GM21723 (cell line): Measurements from ENCODE around the gene CSNK1A1.

Experiments
- ATAC-seq: cut with Tn5 transposase; IDR thresholded peaks from one replicate; pipeline ENCODE4 v1.9.1; 2021; ENCODE audit warnings: mild to moderate bottlenecking, moderate library complexity; ENCODE audit not compliant: unreplicated experiment

Gene CSNK1A1

GRCh38 chr5:149495673-149496072 lies 55.6 kb downstream of the CSNK1A1 start:
- no peak for ATAC-seq

DNA sequence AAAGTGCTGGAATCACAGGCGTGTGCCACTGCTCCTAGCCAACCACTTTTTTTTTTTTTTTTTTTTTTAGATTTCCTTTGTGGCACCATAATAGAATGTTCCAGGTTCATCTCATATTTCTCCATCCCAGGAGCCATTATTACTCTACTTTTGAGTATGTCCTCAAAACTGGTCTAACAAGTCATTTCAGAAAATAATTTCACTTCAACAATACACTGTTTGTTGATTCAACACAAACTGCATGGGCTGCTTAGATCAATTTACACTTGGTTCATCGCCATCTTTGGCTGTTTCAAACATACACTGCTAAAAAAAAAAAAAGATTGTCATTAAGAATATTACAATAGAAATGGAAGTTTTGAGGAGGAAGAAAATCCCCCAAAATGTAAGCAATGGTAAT lies 57.9 kb downstream of the CSNK1A1 start:
- ATAC-seq: no peak

DNA sequence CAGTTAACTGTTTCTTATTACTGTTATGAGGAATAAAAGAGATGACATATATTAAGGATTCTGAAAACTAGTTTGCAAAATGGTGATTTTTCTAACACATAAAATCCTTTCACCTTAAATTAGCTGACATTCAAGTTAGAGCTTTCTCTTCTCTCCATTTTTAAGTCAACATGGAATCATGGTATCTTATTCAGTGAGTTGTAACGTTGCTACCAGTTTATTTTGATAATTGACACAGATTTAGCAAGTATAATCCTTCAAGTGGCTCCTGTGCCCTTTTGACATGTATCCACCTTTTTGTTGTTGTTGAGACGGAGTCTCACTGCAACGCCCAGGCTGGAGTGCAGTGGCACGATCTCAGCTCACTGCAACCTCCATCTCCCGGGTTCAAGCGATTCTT lies 58.5 kb downstream of the CSNK1A1 start:
- ATAC-seq: no peak

- ATAC-seq: no peak
These were observed 60.4 kb downstream of the CSNK1A1 start for GRCh38 chr5:149490599-149491485.

DNA sequence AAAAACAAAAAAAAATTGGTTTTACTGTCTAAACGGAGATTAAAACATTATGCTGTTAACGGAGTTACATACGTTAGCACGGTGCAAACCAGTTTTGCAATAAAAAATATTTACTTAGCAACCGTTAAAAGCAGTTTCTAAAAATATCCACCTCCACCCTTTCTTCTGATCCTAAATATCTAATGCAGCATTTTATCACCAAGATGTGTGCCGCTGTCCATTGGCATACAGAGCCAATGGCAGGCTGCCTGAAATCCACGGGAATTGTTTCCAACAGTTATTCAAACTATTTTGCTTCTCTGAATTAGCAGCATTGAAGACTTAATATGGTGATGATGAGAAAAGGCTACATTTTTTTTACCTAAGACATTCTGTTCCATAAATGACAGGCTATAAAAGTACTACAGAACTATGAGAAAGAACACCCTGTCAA lies 61.6 kb downstream of the CSNK1A1 start:
- ATAC-seq: no peak

- ATAC-seq: no peak
These were observed 62.5 kb downstream of the CSNK1A1 start for GRCh38 chr5:149488645-149489306.

- ATAC-seq: no peak
These were observed 63.6 kb downstream of the CSNK1A1 start for GRCh38 chr5:149487672-149488071.

DNA sequence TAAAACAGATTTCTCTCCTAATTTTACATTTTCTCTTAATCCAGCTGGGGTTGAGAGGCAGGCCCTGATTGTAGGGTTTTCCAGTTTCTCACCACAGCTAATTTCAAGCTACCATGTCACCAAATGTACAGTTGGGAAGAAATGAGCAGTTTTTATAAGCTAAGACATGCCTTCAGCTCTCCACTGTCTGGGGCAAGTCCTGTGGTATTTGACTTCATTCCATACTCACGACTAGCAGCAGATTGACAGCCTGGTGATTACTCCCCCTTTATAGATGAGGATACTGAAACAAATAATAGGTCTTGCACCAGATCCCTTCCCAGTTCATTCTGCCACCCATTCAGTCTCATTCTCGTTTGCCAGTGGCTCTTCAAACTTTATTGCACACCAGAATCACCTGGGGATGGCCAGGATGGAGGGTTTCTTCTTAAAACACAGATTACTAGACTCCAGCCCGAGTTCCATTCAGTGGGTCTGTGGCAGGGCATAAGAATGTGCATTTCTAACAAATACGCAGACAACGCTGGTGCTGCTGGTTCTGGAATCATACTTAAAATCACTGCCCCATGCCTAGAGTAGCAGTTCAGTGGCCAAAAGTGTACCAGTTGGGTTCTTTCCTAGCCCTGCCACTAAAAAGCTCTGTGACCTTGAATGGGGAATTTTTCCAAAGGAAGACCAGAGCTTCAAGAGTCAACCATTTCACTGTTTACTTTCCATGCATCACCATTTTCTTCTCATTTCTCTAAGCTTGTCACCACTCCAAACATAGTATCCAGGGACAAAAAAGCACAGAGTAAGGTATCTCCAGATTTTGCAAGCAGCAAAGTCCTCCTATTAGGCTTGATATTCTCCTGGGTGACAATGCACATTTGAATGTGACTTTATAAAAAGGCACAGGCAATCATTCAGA lies 64.3 kb downstream of the CSNK1A1 start:
- no peak for ATAC-seq

DNA sequence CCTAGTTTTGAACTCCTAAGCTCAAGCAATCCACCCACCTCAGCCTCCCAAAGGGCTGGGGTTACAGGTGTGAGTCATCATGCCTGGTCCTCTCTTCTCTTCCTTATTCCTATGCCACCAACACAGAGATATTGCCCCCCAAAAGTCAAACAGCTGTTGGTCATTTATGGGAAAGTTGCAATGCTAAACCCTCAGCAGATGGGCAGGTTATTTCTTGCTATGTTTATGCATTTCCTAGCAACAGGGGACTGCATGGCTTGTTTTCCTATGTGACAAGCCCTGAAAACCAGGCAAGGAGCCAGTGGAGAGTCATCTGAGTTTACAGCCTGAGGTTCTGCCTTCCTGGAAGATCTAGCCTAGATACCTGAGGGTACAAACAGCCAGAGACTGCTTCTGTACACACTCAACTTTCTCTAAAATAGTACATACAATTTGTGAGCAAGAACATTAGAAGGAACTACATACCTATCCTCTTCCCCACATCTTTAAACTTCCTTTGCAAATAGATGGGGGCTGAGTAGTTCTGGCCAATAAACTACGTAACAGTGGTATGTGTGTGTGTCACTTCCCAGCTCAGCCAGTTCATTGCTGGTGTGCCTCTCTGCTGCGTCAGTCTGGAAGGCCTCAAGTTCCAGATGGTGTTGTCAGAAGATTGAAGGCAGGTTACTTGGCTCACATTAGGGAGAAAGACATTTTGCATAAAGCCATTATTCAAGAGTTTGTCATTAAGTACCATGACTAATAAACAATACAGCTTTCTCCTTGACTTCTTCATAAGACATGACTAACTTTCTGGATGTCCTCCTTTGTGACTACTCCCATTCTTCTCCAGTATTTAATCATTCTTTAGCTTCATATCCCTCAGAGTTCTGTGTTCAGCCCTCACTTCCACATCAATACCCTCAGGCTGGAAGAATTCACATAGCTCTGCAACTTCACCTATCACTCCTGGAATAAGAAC lies 65.3 kb downstream of the CSNK1A1 start:
- ATAC-seq: no peak

GRCh38 chr5:149481485-149481884 lies 69.8 kb downstream of the CSNK1A1 start:
- ATAC-seq: no peak

GRCh38 chr5:149478761-149479160 lies 72.5 kb downstream of the CSNK1A1 start:
- no peak for ATAC-seq

DNA sequence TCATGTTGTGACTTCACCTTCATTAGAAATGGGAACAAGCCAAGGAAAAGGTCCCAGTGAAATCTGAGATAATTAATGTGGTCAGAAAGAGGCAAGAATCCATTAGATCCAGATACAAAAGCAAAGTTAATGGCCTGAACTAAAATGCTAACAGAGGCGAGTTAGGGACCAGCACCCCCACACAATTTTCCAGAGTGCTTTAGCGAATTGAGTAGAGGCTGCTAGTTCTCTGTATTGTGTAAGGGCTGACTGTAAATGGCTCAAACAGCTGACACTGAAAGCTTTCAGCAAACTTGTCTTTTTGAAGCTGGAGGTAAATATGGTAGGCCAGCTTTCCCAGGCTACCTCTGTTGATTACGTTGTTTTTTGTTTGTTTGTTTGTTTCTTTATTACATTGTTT lies 75.5 kb downstream of the CSNK1A1 start:
- no peak for ATAC-seq

- no peak for ATAC-seq
These were observed 77.0 kb downstream of the CSNK1A1 start for GRCh38 chr5:149474198-149474597.

DNA sequence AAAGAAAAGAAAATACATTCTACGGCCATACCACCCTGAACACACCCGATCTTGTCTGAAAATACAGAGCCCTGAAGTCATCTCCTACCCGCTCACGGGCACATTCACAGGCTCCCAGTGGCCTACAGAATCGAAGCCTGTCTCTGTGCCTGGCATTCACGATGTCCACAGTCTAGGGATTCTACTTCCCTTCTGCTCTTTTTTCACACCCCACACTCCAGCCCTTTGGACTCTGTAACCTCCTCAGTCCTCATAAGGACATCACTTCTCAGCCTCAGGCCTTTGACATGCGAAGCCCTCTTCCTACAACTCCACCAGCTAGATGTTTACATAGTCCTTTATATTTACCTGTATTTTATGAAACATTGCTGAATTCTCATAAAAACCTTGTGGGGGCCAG lies 77.8 kb downstream of the CSNK1A1 start:
- ATAC-seq: no peak

GRCh38 chr5:149472399-149472798 lies 78.8 kb downstream of the CSNK1A1 start:
- no peak for ATAC-seq

- no peak for ATAC-seq
These were observed 79.6 kb downstream of the CSNK1A1 start for GRCh38 chr5:149471406-149472183.

DNA sequence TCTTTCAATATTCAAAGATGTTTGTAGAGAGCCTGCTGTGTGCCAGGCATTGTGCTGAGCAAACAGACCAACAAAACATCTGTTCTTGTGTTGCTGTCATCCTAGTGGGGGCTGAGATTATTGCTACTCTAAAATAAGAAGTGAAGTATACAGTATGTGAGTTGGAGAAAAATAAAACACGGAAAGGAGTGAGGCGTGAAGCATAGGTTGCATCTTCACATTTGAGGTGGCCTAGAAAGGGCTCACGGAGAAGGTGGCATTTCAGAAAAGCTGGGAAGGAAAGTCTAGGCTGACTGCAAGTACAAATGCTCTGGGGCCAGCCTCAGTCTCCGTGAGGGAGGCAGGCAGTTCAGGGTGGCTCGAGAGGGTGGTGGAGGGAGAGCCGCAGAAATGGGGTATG lies 80.3 kb downstream of the CSNK1A1 start:
- no peak for ATAC-seq

DNA sequence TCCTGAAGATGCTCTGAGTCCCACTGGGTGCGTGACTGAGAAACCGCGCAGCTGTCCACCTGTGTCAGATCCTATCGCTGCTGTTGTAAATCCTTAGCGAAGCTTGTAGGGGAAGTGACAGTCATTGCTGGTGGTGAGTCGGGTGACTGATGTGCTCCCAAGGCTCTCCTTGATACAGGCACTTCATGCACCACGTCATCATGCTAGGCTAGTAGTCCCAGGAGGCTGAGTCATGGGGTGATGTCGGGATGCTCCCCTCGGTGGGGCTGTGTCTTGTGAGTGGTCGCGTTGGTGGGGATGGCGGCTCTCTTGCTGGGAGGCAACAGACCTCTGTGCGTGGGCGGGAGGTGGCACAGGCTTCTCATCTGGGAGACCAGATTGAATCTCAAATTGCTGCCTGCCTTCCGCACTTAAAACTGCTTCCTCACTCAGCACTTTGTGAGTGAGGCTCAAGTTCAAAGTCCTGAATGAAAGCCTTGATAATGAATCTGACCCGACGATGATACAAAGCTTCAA lies 84.7 kb downstream of the CSNK1A1 start:
- no peak for ATAC-seq
